Tibial nerve (tissue), 4 donors: ENCODE data around the gene AKAP6. TPM values are rescaled to one million over a fixed set of nuclear protein-coding genes. Genes with fewer than 3 reads are reported as not detected.

ENCODE experiments used
- DNase-seq, 2 donors: peaks; one replicate each; pipeline ENCODE4 v3.0.0-alpha.2; 2019; ENCODE audit warnings: low spot score in 2 of 2
- H3K27ac ChIP-seq, 4 donors: fragments of 200-600 bp; sonication (generic) in 3 of 4; one replicate each; pipeline ENCODE4 v1.5.1; 2017 to 2019; ENCODE audit warnings: mild to moderate bottlenecking in 1 of 4
- H3K27me3 ChIP-seq, 2 donors: fragments of 200-600 bp; sonication (generic) in 1 of 2; one replicate each; pipeline versions ENCODE4 v1.5.1 to v1.6.0; 2017 to 2019
- H3K36me3 ChIP-seq, 3 donors: fragments of 200-600 bp; sonication (generic); one replicate each; pipeline ENCODE4 v1.5.1; 2018 to 2019
- H3K4me1 ChIP-seq, 4 donors: fragments of 200-600 bp; sonication (generic) in 3 of 4; one replicate each; pipeline ENCODE4 v1.5.1; 2017 to 2019
- H3K4me3 ChIP-seq, 4 donors: fragments of 200-600 bp; sonication (generic) in 3 of 4; one replicate each; pipeline ENCODE4 v1.5.1; 2017 to 2019; ENCODE audit warnings: mild to moderate bottlenecking in 1 of 4, moderate library complexity in 1 of 4
- H3K9me3 ChIP-seq, 4 donors: fragments of 200-600 bp; sonication (generic) in 3 of 4; one replicate each; pipeline ENCODE4 v1.5.1; 2017 to 2019
- EP300 ChIP-seq, 2 donors: sonication (generic); formaldehyde crosslinking; IDR thresholded peaks; one replicate each; pipeline ENCODE4 v1.6.1; 2017; ENCODE audit warnings: antibody characterized with exemption in 2 of 2, mild to moderate bottlenecking in 1 of 2
- POLR2A ChIP-seq, 2 donors: fragments of 450-650 bp; IDR thresholded peaks; one replicate each; pipeline ENCODE4 v1.6.1; 2017; ENCODE audit warnings: antibody characterized with exemption in 2 of 2, mild to moderate bottlenecking in 2 of 2, moderate library complexity in 2 of 2
- WGBS, 2 donors: methylation state at CpG; one replicate each; pipeline ENCODE4 v1.1.5; 2018; 5-methylcytosine and 5-hydroxymethylcytosine counted together
- total RNA-seq, 4 donors: library from RNA; depleted of rRNA; stranded (reverse); fragments of >200 nt; gene quantifications; one replicate each; pipeline ENCODE4 v1.1.0, GENCODE V29; 2016
- TF ChIP-seq, protein P1 (sequence below), 5 experiments: fragments of 200-600 bp in 3 of 5; fragments of 450-650 bp in 2 of 5; sonication (generic) in 3 of 5; IDR thresholded peaks; one replicate each; pipeline ENCODE4 v1.5.1; 2016 to 2019; ENCODE audit warnings: antibody characterized with exemption in 5 of 5, mild to moderate bottlenecking in 3 of 5, moderate library complexity in 2 of 5

The AKAP6 gene
- total RNA-seq, 4 donors from 2014 or later: 2.1 to 10.7 (median 5.2) TPM

DNA sequence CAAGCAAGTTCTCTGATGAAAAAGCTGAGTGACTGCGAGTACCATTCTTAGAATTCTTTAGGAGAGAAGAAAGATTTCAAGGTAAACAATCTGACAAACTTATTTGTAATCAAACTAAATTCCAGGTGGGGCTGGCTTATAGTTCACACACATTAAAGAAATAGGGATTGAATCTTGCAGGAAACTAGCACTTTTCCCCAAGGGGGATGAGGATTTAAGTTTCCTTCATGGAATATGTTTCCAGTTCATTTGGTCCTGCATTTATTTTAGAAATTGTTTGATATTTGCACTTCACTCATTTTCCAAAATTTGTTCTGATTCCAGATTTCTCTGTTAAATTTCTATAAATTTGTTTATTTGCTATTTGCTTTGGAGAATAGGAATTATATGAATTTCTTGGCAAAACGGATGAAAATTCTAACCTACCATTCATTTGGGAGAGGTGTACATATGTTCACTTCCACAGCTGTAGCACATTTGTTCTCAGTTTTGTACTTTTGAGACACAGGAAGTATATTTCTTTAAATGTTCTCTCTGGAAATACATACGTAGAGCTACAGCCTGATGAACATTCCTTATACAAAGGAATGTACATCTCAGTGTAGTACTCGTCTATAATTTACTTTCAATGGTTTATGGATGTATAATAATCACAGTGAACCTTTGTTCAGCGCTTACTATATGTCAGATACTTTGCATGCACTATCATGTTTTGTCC, 145.5 kb downstream of the AKAP6 start:
- Histone ChIP-seq H3K4me1 (peaks cover 0 to 29% (median 11%) of the 10 kb centered on the region in 4 donors), H3K4me3 (no peak overlapping the region), H3K27ac (peak overlapping the region in 1 of 4 donors; percentile 84), H3K36me3 (no peaks in the 10 kb centered on the region), H3K27me3 (no peaks in the 10 kb centered on the region), H3K9me3 (no peaks in the 10 kb centered on the region)
- no peak for TF ChIP-seq POLR2A (IDR thresholded peaks at IDR 0.05)
- TF ChIP-seq EP300 (IDR thresholded peaks at IDR 0.05): no peak
- TF ChIP-seq, protein P1, sequence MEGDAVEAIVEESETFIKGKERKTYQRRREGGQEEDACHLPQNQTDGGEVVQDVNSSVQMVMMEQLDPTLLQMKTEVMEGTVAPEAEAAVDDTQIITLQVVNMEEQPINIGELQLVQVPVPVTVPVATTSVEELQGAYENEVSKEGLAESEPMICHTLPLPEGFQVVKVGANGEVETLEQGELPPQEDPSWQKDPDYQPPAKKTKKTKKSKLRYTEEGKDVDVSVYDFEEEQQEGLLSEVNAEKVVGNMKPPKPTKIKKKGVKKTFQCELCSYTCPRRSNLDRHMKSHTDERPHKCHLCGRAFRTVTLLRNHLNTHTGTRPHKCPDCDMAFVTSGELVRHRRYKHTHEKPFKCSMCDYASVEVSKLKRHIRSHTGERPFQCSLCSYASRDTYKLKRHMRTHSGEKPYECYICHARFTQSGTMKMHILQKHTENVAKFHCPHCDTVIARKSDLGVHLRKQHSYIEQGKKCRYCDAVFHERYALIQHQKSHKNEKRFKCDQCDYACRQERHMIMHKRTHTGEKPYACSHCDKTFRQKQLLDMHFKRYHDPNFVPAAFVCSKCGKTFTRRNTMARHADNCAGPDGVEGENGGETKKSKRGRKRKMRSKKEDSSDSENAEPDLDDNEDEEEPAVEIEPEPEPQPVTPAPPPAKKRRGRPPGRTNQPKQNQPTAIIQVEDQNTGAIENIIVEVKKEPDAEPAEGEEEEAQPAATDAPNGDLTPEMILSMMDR (IDR thresholded peaks at IDR 0.05): no peak
- WGBS, 2 donors: 72% methylated on average over 5 of the region's 5 CpGs
- no peak for DNase-seq

DNA sequence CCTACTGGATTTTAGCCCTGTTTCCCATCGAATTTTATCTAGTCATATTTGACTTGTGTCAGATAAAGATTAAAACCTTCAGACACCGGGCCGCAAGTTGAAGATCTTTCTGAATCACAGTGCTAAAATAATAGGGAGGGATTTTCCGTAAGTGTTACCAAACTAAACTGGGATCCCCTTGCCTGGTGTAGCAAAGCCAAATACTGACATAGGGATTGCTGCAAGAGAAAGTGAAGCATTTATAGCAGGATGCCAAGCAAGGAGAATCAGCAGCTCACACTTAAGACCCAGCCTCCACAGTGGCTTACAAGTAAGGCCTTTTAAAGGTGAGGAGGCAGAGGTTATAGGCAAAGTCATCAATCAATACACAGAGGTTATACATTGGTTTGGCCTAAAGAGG, 147.4 kb downstream of the AKAP6 start:
- no peak overlapping the region for H3K27ac ChIP-seq
- H3K9me3 ChIP-seq: no peaks in the 10 kb centered on the region
- no peaks in the 10 kb centered on the region for H3K27me3 ChIP-seq
- no peaks in the 10 kb centered on the region for H3K36me3 ChIP-seq
- TF ChIP-seq, protein P1 (IDR thresholded peaks at IDR 0.05): no peak
- no peak for TF ChIP-seq EP300 (IDR thresholded peaks at IDR 0.05)
- no peak for TF ChIP-seq POLR2A (IDR thresholded peaks at IDR 0.05)
- WGBS, 2 donors: 64 to 74% methylated on average over 4 of the region's 4 CpGs
- H3K4me1 ChIP-seq: peaks cover 0 to 25% (median 7%) of the 10 kb centered on the region in 4 donors
- DNase-seq: no peak
- no peak overlapping the region for H3K4me3 ChIP-seq

DNA sequence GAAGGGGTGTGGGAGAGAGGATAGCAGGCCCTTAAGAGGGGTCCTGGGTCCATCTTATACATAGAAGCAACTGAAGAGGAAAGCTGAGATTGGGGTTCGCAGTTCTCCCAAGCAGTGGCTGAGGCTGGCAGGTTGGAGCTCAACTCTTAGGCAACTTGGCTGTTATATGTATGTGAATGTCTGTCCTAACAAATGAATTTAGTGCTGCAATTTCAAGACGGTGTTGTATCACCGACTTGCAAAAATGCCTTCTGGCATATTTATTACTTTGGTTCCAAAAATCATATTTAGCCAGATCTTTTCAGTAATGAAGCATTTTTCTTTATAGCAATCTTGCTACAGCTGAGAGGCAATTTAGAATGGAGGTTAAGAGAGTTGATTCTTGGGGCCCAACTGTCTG, 148.3 kb downstream of the AKAP6 start:
- H3K4me1 ChIP-seq: peaks cover 0 to 17% (median 3%) of the 10 kb centered on the region in 4 donors
- TF ChIP-seq POLR2A (IDR thresholded peaks at IDR 0.05) (no peak), EP300 (IDR thresholded peaks at IDR 0.05) (no peak)
- TF ChIP-seq, protein P1 (IDR thresholded peaks at IDR 0.05): no peak

DNA sequence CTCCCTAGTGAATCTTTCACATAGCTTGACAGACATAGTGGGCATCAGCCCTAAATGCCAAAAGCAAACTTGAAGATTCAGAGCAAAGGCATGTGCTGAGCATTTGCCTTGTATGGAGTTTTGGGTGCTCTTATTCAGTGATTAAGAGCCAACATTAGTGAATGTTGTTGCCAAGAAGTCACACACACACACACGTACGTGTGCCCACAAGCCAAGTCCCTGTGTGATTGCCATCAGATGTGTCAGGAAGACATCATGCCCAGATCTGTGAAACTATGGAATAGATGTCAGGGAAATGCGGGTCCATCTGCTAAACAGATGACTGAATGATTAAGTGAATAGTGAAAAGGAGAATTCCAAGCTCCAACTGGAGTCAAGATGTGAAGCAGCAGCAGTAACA, 149.0 kb downstream of the AKAP6 start:
- WGBS, 2 donors: 80 to 81% methylated on average over 3 of the region's 3 CpGs
- Histone ChIP-seq H3K4me3 (no peak overlapping the region), H3K27ac (no peak overlapping the region), H3K27me3 (no peaks in the 10 kb centered on the region), H3K36me3 (no peaks in the 10 kb centered on the region), H3K4me1 (peaks cover 0 to 10% (median 2%) of the 10 kb centered on the region in 4 donors), H3K9me3 (no peaks in the 10 kb centered on the region)
- DNase-seq: no peak
- TF ChIP-seq, protein P1 (IDR thresholded peaks at IDR 0.05): no peak
- TF ChIP-seq POLR2A (IDR thresholded peaks at IDR 0.05): no peak

More for the DNA sequence above, 148.3 kb downstream of the AKAP6 start:
- Histone ChIP-seq H3K27me3 (no peaks in the 10 kb centered on the region), H3K27ac (no peak overlapping the region), H3K9me3 (no peaks in the 10 kb centered on the region), H3K4me3 (no peak overlapping the region), H3K36me3 (no peaks in the 10 kb centered on the region)
- WGBS, 2 donors: 89 to 94% methylated on average over 3 of the region's 3 CpGs
- DNase-seq: no peak

DNA sequence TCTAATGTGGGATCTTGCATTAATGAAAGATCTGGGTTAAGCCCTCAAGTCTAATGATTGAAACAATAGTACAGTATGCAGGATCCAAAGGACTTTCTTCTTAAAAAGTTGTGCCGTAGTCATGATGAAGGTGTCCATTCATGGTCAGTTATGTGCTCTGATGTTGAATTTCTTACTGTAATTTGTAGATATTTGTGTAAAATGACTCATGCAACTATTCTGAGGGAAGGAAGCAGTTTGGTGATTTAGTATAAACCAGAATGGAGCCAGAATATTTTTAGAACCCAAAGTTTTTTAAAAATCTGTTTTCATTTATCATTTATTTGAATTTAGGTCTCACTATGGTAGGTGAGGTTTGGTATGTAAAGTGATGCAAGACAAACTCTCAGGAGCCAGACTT, 151.2 kb downstream of the AKAP6 start:
- WGBS, 2 donors: 41 to 49% methylated on average over 1 of the region's 1 CpG
- no peaks in the 10 kb centered on the region for H3K27me3 ChIP-seq
- H3K4me1 ChIP-seq: no peaks in the 10 kb centered on the region
- H3K9me3 ChIP-seq: no peaks in the 10 kb centered on the region
- no peak for DNase-seq
- no peaks in the 10 kb centered on the region for H3K36me3 ChIP-seq
- peak overlapping the region in 1 of 4 donors; percentile 41 for H3K27ac ChIP-seq
- H3K4me3 ChIP-seq: no peak overlapping the region
- TF ChIP-seq POLR2A (IDR thresholded peaks at IDR 0.05): no peak
- TF ChIP-seq EP300 (IDR thresholded peaks at IDR 0.05): no peak
- TF ChIP-seq, protein P1 (IDR thresholded peaks at IDR 0.05): no peak
